Mesothelial cell of epicardium (in vitro differentiated cells): Measurements from ENCODE around the gene REXO5. TPM values are rescaled to one million over a fixed set of nuclear protein-coding genes. Genes with fewer than 3 reads are reported as not detected.

ENCODE experiments used
- DNase-seq, 2 experiments: peaks; one replicate each; pipeline ENCODE4 v3.0.0; 2021; ENCODE audit warnings: low spot score in 2 of 2; ENCODE audit not compliant: unreplicated experiment in 2 of 2
- H3K27ac Mint-ChIP-seq: 2 replicates; pipeline ENCODE4 v1.8.0; 2021; ENCODE audit warnings: mixed read lengths
- H3K27me3 Mint-ChIP-seq: 2 replicates; pipeline ENCODE4 v1.8.0; 2021; ENCODE audit warnings: low read depth, mixed read lengths
- H3K36me3 Mint-ChIP-seq: 2 replicates; pipeline ENCODE4 v1.8.0; 2021; ENCODE audit warnings: mixed read lengths
- H3K4me1 Mint-ChIP-seq: 2 replicates; pipeline ENCODE4 v1.8.0; 2021; ENCODE audit warnings: mixed read lengths
- H3K4me3 Mint-ChIP-seq: 2 replicates; pipeline ENCODE4 v1.8.0; 2021; ENCODE audit warnings: mild to moderate bottlenecking, moderate library complexity, mixed read lengths
- H3K9me3 Mint-ChIP-seq: 2 replicates; pipeline ENCODE4 v1.8.0; 2021; ENCODE audit warnings: mixed read lengths
- CTCF ChIP-seq: fragments of 200-600 bp; sonication (generic); IDR thresholded peaks from one replicate; pipeline ENCODE4 v1.5.0; 2021; ENCODE audit warnings: antibody characterized with exemption; ENCODE audit not compliant: unreplicated experiment
- total RNA-seq: library from RNA; stranded (reverse); gene quantifications from 3 replicates; pipeline ENCODE4 v1.2.1, GENCODE V29; 2021

The REXO5 gene
- total RNA-seq, 1 donor from 2014 or later: 5.1 TPM

DNA sequence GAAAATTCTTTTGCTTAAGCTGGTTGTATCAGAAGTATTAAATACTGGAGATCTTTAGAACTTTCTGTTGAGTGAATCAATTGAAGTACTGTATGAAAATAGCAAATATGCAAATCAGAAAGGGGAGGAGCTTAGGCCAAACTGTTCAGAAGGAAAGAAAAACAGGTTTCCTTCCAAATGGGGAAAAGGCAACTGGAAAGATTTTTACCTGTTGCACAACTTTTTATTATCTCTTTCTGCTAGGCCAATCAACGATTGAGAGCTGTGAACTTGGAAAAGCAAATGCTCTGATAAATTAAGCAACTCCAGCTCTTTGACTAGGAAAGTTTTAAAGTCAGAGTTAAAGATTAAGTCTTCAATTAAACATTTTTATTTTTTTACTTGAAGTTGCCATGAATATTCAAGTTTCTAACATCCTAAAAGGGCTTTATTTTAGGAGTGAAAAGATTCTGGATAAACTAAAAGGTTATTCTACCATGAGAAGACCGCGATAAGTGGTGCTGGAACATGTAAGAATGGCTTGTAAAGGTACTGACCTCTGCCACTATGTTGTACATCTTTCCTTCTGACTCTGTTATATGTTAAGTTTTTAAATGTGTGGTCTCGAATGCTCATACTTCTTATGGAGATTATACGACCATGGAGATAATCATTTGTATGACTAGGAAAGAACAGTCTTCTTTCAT lies 77.4 kb downstream of the REXO5 start:
- Mint-ChIP-seq H3K27me3 (no peaks in the 10 kb centered on the region), H3K9me3 (no peaks in the 10 kb centered on the region), H3K36me3 (no peaks in the 10 kb centered on the region), H3K27ac (no peak overlapping the region), H3K4me1 (peaks cover 20% of the 10 kb centered on the region), H3K4me3 (no peak overlapping the region)
- no peak for TF ChIP-seq CTCF
- no peak for DNase-seq

DNA sequence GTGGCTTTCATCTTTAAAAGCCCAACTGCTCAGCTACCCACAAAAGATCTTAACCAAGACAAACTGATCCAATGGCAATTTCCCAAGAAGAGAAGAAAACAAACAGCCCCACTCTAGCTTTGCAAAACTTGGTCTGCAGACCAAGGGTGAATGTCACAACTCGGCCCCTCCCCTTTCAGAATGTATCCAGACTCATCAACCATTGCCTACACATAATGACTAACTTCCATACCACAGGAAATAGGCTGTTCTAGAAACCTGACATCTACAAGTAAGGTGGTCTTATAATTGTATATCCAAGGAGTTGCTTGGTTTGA lies 77.9 kb downstream of the REXO5 start:
- TF ChIP-seq CTCF: no peak
- H3K4me1 Mint-ChIP-seq: peaks cover 15% of the 10 kb centered on the region
- H3K27me3 Mint-ChIP-seq: no peaks in the 10 kb centered on the region
- no peaks in the 10 kb centered on the region for H3K36me3 Mint-ChIP-seq
- DNase-seq: no peak
- peak overlapping the region; percentile 43 for H3K27ac Mint-ChIP-seq
- no peak overlapping the region for H3K4me3 Mint-ChIP-seq
- H3K9me3 Mint-ChIP-seq: no peaks in the 10 kb centered on the region

DNA sequence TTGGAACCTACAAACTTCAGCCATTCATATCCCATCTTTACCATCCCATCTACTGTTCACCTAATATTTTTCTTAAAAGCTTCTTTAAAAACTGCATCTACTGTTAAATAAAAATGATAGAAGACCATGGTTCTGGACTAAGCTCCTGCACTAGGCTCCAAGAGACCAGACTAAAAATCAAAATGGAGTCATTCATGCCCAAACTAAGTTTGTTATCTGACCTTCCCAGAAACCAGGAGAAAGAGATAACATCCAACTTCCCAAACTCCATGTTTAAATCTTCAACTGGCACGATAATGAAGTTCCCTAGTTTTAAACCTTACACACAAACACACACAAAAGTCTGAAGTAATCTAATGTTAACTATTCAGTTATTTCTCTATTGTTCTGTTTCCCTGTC lies 80.0 kb downstream of the REXO5 start:
- Mint-ChIP-seq H3K4me1 (peaks cover 11% of the 10 kb centered on the region), H3K4me3 (no peak overlapping the region), H3K9me3 (no peaks in the 10 kb centered on the region), H3K27me3 (no peaks in the 10 kb centered on the region), H3K36me3 (no peaks in the 10 kb centered on the region), H3K27ac (no peak overlapping the region)
- no peak for TF ChIP-seq CTCF
- DNase-seq: no peak

DNA sequence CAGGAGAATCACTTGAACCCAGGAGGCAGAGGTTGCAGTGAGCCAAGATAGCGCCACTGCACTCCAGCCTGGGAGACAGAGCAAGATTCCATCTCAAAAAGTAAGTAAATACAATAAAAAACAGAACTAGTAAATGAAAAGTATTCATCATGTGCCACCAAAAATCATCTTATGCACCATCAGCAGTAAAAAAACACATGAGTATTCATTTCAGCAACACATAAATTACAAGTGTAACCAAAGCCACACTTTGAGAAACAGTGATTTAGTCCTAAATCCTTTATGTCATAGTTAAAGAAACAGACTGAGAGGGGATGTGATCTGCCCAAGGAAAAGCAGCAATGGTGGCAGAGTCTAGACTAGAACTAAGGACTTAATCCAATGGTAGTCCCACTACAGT lies 80.9 kb downstream of the REXO5 start:
- H3K27ac Mint-ChIP-seq: no peak overlapping the region
- H3K4me1 Mint-ChIP-seq: peaks cover 11% of the 10 kb centered on the region
- H3K36me3 Mint-ChIP-seq: no peaks in the 10 kb centered on the region
- no peaks in the 10 kb centered on the region for H3K27me3 Mint-ChIP-seq
- H3K4me3 Mint-ChIP-seq: no peak overlapping the region
- DNase-seq: no peak
- no peaks in the 10 kb centered on the region for H3K9me3 Mint-ChIP-seq
- no peak for TF ChIP-seq CTCF

DNA sequence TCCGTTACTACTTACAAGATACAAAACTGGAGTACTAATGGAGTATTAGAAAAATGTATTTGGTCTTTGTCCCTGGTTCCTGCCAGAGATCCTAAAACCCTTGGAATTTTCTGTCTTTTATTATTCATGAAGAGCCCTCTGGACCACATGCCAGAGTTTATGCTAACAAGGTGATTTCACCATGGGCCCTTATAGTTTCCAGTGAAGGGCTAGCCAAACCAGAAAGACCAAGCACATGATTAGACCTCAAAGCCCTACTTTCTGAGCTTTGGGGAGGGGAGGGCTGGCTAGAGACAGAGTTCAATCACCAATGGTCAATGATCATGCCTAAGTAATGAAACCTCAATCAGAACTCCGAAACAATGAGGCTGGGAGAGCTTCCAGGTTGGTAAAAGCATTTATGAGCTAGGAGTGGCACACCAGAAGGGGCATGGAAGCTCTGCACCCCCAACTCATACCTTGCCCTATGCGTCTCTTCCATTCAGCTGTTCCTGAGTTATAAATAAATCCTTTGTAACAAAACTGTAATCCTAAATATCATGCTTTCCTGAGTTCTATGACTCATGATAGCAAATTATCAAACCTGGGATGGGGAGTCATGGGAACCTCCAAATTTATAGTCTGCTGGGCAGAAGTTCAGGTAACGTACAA lies 83.4 kb downstream of the REXO5 start:
- H3K9me3 Mint-ChIP-seq: no peaks in the 10 kb centered on the region
- no peaks in the 10 kb centered on the region for H3K27me3 Mint-ChIP-seq
- TF ChIP-seq CTCF: no peak
- H3K4me1 Mint-ChIP-seq: peaks cover 5% of the 10 kb centered on the region
- no peak for DNase-seq
- peaks cover 1% of the 10 kb centered on the region for H3K36me3 Mint-ChIP-seq
- H3K27ac Mint-ChIP-seq: no peak overlapping the region
- H3K4me3 Mint-ChIP-seq: no peak overlapping the region
